Measurements from ENCODE around the gene FAM53A.

GRCh38 chr4:1592068-1592708, 91.9 kb downstream of the FAM53A start:
- TF ChIP-seq RCOR1 (IDR thresholded peaks at IDR 0.05; ENCODE audit: insufficient replicate concordance, low read length), result no peak
- no peak for TF ChIP-seq CTCF (conservative IDR thresholded peaks at IDR 0.05; ENCODE audit: low read depth, low read length)
- no peak for TF ChIP-seq RFX5 (IDR thresholded peaks at IDR 0.05; ENCODE audit: low read depth, low read length)
- TF ChIP-seq POLR2A (IDR thresholded peaks at IDR 0.05; ENCODE audit: low read depth, low read length), result no peak
- TF ChIP-seq MAFK (IDR thresholded peaks at IDR 0.05; ENCODE audit: low read depth, low read length), result no peak
- TF ChIP-seq SMC3 (IDR thresholded peaks at IDR 0.05; ENCODE audit: low read depth, low read length), result no peak
- no peak for TF ChIP-seq FOS (IDR thresholded peaks at IDR 0.05; ENCODE audit: low read depth, low read length)
- no peak for TF ChIP-seq RAD21 (IDR thresholded peaks at IDR 0.05; ENCODE audit: low read length)
- TF ChIP-seq BHLHE40 (IDR thresholded peaks at IDR 0.05; ENCODE audit: low read depth, low read length), result no peak
- TF ChIP-seq, protein P1, sequence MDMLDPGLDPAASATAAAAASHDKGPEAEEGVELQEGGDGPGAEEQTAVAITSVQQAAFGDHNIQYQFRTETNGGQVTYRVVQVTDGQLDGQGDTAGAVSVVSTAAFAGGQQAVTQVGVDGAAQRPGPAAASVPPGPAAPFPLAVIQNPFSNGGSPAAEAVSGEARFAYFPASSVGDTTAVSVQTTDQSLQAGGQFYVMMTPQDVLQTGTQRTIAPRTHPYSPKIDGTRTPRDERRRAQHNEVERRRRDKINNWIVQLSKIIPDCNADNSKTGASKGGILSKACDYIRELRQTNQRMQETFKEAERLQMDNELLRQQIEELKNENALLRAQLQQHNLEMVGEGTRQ (IDR thresholded peaks at IDR 0.05; ENCODE audit: low read depth, low read length), result no peak
- no peak for TF ChIP-seq CEBPB (IDR thresholded peaks at IDR 0.05; ENCODE audit: low read depth, low read length)
- TF ChIP-seq ELK1 (IDR thresholded peaks at IDR 0.05; ENCODE audit: borderline replicate concordance, low read depth, low read length), result no peak
